ENCODE measurements around the gene TGFBR3.

The TGFBR3 gene

GRCh38 chr1:91717839-91718238 lies 168.1 kb downstream of the TGFBR3 start:
- DNase-seq, result no peak

DNA sequence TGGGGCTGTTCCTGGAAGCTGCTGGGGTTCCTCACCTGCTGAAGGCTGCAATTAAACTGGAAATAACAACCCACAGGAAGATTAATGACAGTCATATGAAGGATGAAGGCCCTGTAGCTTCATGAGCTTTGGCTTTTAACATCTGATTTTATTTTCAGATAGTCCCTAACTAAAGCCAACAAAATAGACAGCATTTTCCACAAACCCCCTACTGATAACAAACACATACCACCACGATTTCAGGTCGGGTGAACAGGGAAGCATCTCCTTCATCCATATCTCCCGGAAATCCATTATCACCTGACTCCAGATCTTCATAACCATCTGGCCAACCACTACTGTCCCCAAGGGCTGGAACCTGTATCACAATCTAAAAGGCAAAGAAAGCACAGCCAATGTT lies 169.6 kb downstream of the TGFBR3 start:
- DNase-seq, result no peak

DNA sequence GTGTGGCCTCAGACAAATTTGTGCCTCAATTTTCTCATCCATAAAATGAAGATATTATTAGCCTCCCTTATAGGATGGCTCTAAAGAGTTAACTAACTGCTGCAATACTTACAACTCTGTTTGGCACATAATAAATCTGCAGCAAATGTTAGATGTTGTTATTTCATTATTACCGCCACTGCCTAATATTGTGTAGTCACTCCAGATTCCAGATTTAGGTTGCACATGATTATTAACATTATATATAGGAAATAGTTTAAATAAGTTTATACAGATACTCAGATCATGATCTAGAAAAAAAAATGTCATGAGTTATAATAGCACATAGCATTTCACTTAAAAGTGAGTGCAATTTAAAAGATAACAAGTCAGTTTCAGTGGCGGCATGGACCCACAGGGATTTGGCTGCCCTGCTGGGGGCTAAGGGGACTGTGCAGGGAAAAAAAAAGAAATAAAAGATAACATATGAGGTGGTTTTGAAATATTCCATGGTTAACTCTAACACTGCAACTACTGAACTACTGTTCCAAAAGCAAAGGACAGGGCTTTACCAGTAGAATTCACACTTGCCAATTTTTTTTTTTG lies 170.4 kb downstream of the TGFBR3 start:
- no peak for DNase-seq

DNA sequence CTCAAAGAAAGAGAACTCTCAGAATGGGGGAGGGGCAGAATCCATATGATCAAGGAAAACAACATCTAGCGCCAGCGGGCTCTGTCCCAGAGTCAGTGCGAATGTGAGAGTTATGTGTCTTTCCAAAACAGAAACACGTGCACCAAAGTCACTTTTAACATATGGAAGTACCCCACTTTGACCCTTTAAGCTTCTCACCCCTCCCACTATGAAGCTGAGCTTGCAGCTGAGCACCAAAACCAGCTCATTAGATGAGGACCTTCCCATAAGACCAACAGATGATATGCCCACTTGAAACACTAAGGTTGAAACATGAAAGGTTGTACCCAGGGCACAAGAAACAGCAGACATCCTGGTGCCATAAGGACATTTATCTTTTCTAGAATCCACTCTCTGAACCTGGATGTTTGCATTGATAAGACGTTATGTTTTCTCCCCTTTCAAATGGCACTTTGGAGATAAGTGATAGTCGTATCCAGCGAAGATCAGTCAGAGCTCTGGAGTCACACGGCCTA lies 171.0 kb downstream of the TGFBR3 start:
- DNase-seq, result no peak

DNA sequence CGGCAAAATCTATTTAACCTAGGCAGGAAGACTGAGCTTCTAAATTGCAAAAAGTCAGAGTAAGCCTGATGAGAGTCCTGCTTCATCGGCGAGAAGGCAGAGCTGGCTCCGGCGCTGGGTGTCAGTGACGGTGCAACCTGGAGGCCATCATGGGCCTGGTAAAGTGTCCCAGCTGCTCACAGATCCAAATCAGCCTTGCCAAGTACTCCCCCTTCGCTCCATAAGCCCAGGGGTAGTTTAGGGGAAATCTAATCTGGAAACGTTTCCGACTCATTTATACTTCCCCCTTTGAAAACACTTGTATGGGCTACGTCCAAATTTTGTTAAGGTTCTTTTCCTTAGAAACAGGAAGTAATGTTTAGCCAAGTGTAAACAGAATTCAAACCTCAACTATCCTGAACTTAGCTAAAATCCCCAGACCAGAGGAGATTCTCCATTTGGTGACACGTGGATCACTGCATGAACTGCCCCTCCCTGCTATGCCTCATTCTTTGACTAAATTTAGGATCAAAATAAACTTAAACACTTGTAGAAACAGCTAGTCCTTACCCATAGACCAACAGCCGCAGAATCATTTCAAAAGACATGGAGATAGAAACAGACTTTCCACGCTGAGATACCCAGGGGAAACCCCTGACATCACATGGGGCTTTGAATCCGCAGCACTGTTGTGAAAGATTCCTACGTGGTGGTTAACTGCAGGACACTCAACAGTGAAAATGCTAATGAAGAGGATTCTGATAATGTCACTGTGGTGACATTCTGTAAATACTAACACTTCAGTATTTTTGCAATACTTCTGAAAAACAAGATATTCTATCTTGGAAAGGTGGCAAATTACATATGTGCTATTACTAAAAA lies 172.7 kb downstream of the TGFBR3 start:
- no peak for DNase-seq

GRCh38 chr1:91712393-91712792 lies 173.6 kb downstream of the TGFBR3 start:
- no peak for DNase-seq

- DNase-seq, result no peak
These were observed 174.3 kb downstream of the TGFBR3 start for GRCh38 chr1:91711504-91712247.

- DNase-seq, result no peak
These were observed 175.7 kb downstream of the TGFBR3 start for GRCh38 chr1:91710261-91710660.

DNA sequence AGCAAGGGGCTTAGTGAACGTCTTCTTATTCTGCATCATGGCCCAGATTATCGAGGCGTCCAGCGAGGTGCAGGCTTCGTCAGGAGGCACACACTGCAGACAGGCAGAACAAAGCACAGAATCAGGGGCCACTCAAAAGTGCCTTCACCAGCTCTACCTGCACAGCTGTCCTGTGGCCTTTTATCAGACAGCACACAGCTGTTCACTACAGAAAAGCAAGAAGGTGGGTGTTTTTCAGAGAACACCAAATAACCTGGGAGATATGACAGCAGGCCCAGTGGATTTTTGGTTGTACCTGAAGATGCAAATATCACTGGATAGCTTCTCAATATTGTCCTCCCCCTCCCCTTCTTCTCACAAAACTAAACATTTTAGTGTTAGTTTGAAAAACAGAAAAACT lies 177.3 kb downstream of the TGFBR3 start:
- DNase-seq, result no peak

DNA sequence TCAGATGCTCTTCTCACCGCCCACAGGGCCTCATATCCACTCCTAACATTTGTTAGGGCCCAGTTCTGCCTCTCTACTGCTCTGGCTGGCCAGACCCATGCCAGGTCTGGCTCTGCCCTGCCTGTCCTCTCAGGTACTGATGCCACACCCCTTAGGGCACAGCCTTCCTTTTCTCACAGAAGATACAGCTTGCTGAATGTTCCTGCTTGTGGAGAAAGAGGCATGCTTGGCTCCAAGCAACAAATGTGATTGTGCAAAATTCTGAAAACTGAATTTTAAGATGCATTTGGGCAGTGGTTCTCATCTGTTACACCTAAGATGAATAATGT lies 178.1 kb downstream of the TGFBR3 start:
- no peak for DNase-seq

DNA sequence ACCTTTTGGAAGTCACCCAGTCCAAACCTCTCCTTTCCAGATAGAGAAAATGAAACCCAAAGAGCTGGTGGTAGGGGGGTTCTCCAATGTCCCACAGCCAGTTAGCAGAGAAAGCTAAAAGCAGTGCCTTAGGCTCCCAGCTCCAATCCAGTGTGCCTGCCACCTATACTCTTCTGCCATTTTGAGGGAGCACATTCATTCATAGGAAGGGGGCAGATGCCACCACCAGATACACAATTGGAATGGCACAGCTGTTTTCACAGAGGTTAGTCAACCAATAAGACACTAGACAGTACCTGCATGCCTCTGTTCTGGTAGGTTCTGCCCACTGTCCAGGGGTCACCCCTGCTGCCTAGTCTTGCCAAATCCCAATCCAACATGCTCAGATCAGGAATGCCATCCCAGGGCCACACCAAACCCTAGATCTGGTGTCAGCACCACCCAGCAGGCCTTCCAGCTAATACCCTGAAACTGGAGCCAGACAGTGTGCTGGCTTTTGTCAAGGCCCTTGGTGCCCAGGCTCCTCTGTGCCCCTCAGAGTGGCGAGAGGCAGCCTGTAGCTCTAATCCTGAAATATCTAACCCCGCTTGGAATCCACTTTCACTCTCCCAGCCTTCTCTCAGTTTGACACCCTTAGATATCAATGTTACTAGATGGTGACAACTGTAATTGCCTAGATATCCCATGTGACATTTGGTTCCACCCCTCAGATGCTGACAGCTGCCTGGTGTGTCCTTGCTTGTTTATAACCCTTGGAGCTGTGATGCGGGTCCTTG lies 178.6 kb downstream of the TGFBR3 start:
- no peak for DNase-seq

DNA sequence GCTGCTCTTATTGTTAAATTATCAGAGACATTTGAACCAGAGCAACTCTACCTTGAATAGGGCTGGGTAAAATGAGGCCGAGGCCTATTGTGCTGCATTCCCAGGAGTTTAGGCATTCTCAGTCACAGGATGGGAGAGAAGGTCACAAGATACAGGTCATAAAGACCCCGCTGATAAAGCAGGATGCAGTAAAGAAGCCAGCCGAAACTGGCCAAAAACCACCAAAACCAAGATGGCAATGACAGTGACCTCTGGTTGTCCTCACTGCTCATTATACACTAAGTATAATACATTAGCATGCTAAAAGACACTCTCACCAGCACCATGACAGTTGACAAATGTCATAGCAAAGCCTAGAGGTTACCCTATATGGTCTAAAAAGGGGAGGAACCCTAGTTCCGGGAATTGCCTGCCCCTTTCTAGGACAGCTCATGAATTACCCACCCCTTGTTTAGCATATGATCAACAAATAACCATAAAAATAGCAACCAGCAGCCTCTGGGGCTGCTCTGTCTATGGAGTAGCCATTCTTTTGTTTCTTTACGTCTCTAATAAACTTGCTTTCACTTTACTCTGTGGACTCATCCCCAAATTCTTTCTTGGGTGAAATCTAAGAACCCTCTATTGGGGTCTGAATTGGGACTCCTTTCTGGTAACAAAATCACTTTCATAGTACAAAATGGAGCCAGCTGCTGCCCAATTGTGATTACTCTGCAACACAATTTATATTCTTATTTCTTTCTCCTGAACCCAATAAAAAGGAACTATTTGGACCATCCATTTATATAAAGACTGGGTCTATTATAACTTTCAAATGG lies 179.6 kb downstream of the TGFBR3 start:
- DNase-seq, result no peak

DNA sequence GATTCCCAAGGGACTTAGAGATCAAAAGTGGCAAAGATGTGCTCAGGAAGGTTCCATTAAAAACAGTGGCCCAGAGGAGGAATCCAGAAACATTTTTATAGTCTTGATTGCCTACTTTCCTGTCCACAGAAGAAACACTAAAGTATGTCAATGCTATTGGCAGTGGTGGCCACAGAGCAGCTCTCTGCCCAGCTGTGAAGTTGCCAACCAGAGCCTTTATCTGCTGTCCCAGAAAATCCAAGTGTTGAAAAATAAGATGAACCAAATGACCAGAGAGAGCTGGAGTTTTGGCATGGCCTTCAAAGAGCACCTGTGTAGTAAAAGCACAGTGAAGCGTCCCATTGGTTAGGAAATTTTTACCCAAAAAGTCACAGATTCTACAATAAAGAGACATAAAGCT lies 181.2 kb downstream of the TGFBR3 start:
- DNase-seq, result no peak

GRCh38 chr1:91703095-91703494 lies 182.9 kb downstream of the TGFBR3 start:
- DNase-seq, result no peak

- no peak for DNase-seq
These were observed 184.5 kb downstream of the TGFBR3 start for GRCh38 chr1:91701472-91701869.

DNA sequence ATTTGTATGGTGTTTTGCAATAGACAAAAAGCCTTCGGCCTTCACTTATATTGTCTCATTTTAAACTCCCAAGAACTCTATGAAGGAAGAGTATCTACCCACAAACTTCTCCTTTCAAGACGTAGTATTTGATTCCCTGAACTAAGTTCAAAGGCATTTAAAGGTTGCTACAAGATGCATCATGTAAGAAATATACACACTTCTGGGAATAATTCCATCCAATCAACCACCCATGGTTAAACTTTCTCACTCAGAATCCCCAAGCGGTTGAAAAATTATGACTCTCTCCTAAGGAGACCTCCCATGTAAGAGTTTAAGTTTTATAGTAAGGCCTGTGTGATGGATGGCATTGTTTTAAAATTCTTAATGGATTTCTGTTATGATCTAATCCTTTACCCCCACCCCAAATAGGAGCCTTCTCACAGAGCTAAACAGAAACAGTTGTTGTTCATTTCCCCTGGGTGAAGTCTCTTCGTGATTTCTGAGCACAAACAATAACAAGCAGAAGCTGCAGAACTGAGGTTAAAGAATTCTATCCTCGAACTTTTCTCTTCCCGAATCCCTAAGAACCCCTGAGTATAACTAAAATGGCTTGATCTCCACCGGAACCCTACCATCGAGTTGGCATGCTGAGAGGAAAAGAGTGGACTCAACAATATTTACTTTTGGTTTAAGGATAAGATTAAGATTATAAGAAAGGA lies 185.0 kb downstream of the TGFBR3 start:
- DNase-seq, result no peak

- DNase-seq, result no peak
These were observed 185.6 kb downstream of the TGFBR3 start for GRCh38 chr1:91700332-91700731.

GRCh38 chr1:91699339-91699974 lies 186.5 kb downstream of the TGFBR3 start:
- no peak for DNase-seq

DNA sequence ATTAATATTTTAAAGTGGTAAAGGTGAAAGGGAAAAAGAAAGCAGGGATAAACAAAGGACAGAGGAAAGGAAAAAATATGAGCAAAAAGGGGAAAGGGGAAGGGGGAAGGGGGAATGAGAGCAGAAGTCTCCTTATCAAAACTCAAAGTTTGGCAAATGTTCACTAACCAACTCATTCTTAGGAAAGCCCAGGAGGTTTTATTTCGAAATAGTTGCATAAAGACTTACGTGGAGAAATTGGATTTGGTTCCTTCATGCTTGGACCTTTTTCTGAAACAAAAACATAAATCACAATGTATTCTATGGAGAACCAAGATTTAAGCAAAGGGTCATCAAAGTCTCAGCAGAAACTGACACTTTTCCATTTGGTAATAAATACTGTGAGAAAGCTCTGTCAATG lies 188.1 kb downstream of the TGFBR3 start:
- no peak for DNase-seq

DNA sequence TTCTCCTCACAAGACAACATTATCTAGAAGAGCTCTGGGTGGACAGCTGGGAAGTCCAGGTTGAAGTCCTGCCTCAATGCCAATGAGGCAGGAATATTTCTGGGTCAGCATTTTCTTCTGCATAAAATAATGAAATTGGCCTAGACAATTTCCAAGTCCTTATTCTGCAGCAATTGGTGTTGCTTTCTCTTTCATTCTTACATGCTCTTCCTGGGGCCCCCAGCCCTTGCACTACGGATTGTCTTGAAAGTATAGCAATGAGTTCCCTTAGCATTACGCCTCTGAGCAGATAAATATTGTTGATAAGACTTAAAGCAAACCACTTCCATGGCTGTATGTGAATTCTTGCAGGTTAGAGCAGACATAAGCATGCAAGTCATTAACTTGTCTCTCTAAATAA lies 188.5 kb downstream of the TGFBR3 start:
- no peak for DNase-seq
